ENCODE data around the gene MYBBP1A. TPM values are rescaled to one million over a fixed set of nuclear protein-coding genes. Genes with fewer than 3 reads are reported as not detected.

The MYBBP1A gene
- total and polyA plus RNA-seq, 2 of the 8 experiments (the other 6 are each of a cell fraction or from before 2014, with no cell fraction given): 46.8 to 151 TPM

GRCh38 chr17:4512156-4513112, 42.8 kb downstream of the MYBBP1A start (continued):
- TF ChIP-seq CTBP2 (IDR thresholded peaks at IDR 0.05; ENCODE audit: borderline replicate concordance, insufficient read depth, insufficient read length, low read length) (no peak), HDAC6 (IDR thresholded peaks at IDR 0.05; ENCODE audit: low read depth, low read length) (no peak), TAF1 (IDR thresholded peaks at IDR 0.05; ENCODE audit: low read depth, low read length) (no peak)
